ENCODE data around the gene TSPOAP1.

GRCh38 chr17:58353389-58353825, 24.8 kb upstream of the TSPOAP1 start:
- TF ChIP-seq YY1 (IDR thresholded peaks at IDR 0.05; ENCODE audit: low read depth, low read length) = no peak
- no peak for TF ChIP-seq ZBTB40 (IDR thresholded peaks at IDR 0.05; ENCODE audit: borderline replicate concordance)

Data from GM12878 (cell line).